Esophagus (tissue), 2 donors: Measurements from ENCODE around the gene G6PC1. TPM values are rescaled to one million over a fixed set of nuclear protein-coding genes. Genes with fewer than 3 reads are reported as not detected.
"Not testable (repeated sequence)": the region's sequence is repeated elsewhere in the genome, so short reads cannot be mapped to it uniquely, and the experiment has no call there.

Experiments
- H3K27ac ChIP-seq, 2 donors: one replicate each; pipeline ENCODE4 v1.5.1; 2013; ENCODE audit warnings: low read depth in 2 of 2, mild to moderate bottlenecking in 2 of 2, inconsistent platforms in 1 of 2, low read length in 1 of 2, moderate library complexity in 1 of 2
- H3K27me3 ChIP-seq, 2 donors: one replicate each; pipeline ENCODE4 v1.6.1; 2013; ENCODE audit warnings: low read length in 2 of 2, control low read depth in 1 of 2, mild to moderate bottlenecking in 1 of 2; ENCODE audit not compliant: insufficient read depth in 2 of 2, control insufficient read depth in 1 of 2
- H3K36me3 ChIP-seq, 2 donors: one replicate each; pipeline ENCODE4 v1.6.1; 2013; ENCODE audit warnings: low read length in 1 of 2; ENCODE audit not compliant: control insufficient read depth in 2 of 2, insufficient read depth in 2 of 2
- H3K4me1 ChIP-seq, 2 donors: one replicate each; pipeline ENCODE4 v1.6.1; 2013; ENCODE audit warnings: low read length in 1 of 2; ENCODE audit not compliant: control insufficient read depth in 2 of 2, insufficient read depth in 2 of 2
- H3K4me3 ChIP-seq, 2 donors: one replicate each; pipeline ENCODE4 v1.5.1; 2013; ENCODE audit warnings: low read length in 2 of 2, mild to moderate bottlenecking in 2 of 2, low read depth in 1 of 2, moderate library complexity in 1 of 2
- H3K9me3 ChIP-seq, 2 donors: one replicate each; pipeline ENCODE4 v1.6.1; 2013; ENCODE audit warnings: mild to moderate bottlenecking in 2 of 2, low read depth in 1 of 2, low read length in 1 of 2, moderate library complexity in 1 of 2; ENCODE audit not compliant: control insufficient read depth in 2 of 2, insufficient read depth in 1 of 2
- WGBS, 2 donors: extraction: QIAGEN DNeasy Blood & Tissue Kit; methylation state at CpG; one replicate each; pipeline ENCODE4 v1.1.7; 2013; 5-methylcytosine and 5-hydroxymethylcytosine counted together
- polyA plus RNA-seq, 2 donors: library from polyadenylated mRNA; stranded (reverse); fragments of 200-250 nt; gene quantifications; one replicate each; pipeline ENCODE4 v1.2.3, GENCODE V29; 2013
- donor health status: healthy with polysubstance abuse.
- donor health status: Bipolar disorder and iron deficiency.

Gene G6PC1
- polyA plus RNA-seq, 2 donors: not detected

- H3K4me1 ChIP-seq: not testable (repeated sequence)
- 79 to 87% methylated on average over 4 of the region's 4 CpGs for WGBS, 2 donors
Observed at GRCh38 chr17:42916388-42917235, 16.0 kb downstream of the G6PC1 start.

GRCh38 chr17:42917236-42917603 is 16.6 kb downstream of the G6PC1 start:
- Histone ChIP-seq H3K9me3 (no peaks in the 10 kb centered on the region), H3K27ac (no peak overlapping the region), H3K4me1 (no peaks in the 10 kb centered on the region), H3K36me3 (no peaks in the 10 kb centered on the region), H3K27me3 (no peaks in the 10 kb centered on the region), H3K4me3 (no peak overlapping the region)
- 66 to 69% methylated on average over 8 of the region's 8 CpGs for WGBS, 2 donors

More at GRCh38 chr17:42916388-42917235, 16.0 kb downstream of the G6PC1 start:
- H3K27me3 ChIP-seq, H3K36me3 ChIP-seq, H3K27ac ChIP-seq, H3K4me3 ChIP-seq, H3K9me3 ChIP-seq: not testable (repeated sequence)

- no peaks in the 10 kb centered on the region for H3K9me3 ChIP-seq
- 41 to 57% methylated on average over 3 of the region's 3 CpGs for WGBS, 2 donors
- no peaks in the 10 kb centered on the region for H3K27me3 ChIP-seq
- H3K4me1 ChIP-seq: no peaks in the 10 kb centered on the region
- no peak overlapping the region for H3K4me3 ChIP-seq
- H3K27ac ChIP-seq: no peak overlapping the region
- no peaks in the 10 kb centered on the region for H3K36me3 ChIP-seq
Observed at GRCh38 chr17:42918902-42919521, 18.4 kb downstream of the G6PC1 start.

GRCh38 chr17:42919522-42920077 is 19.0 kb downstream of the G6PC1 start:
- H3K27ac ChIP-seq, H3K36me3 ChIP-seq, H3K27me3 ChIP-seq, H3K9me3 ChIP-seq, H3K4me1 ChIP-seq, H3K4me3 ChIP-seq: not testable (repeated sequence)
- 80 to 87% methylated on average over 10 of the region's 10 CpGs for WGBS, 2 donors

- H3K27me3 ChIP-seq: no peaks in the 10 kb centered on the region
- WGBS, 2 donors: 75 to 84% methylated on average over 10 of the region's 10 CpGs
- H3K9me3 ChIP-seq: no peaks in the 10 kb centered on the region
- H3K36me3 ChIP-seq: no peaks in the 10 kb centered on the region
- no peak overlapping the region for H3K27ac ChIP-seq
- H3K4me3 ChIP-seq: no peak overlapping the region
- H3K4me1 ChIP-seq: no peaks in the 10 kb centered on the region
Observed at GRCh38 chr17:42920106-42920900, 19.7 kb downstream of the G6PC1 start.

GRCh38 chr17:42920922-42921321 is 20.3 kb downstream of the G6PC1 start:
- no peak overlapping the region for H3K27ac ChIP-seq

GRCh38 chr17:42922294-42922693 is 21.7 kb downstream of the G6PC1 start:
- H3K27ac ChIP-seq: no peak overlapping the region
- no peak overlapping the region for H3K4me3 ChIP-seq
- no peaks in the 10 kb centered on the region for H3K9me3 ChIP-seq
- H3K36me3 ChIP-seq: no peaks in the 10 kb centered on the region
- H3K4me1 ChIP-seq: no peaks in the 10 kb centered on the region
- 55 to 56% methylated on average over 7 of the region's 7 CpGs for WGBS, 2 donors
- no peaks in the 10 kb centered on the region for H3K27me3 ChIP-seq

More at GRCh38 chr17:42920922-42921321, 20.3 kb downstream of the G6PC1 start:
- H3K4me1 ChIP-seq: no peaks in the 10 kb centered on the region
- WGBS, 2 donors: 20 to 35% methylated on average over 3 of the region's 3 CpGs
- no peaks in the 10 kb centered on the region for H3K9me3 ChIP-seq
- no peak overlapping the region for H3K4me3 ChIP-seq
- no peaks in the 10 kb centered on the region for H3K27me3 ChIP-seq
- no peaks in the 10 kb centered on the region for H3K36me3 ChIP-seq

GRCh38 chr17:42923472-42923871 is 22.9 kb downstream of the G6PC1 start:
- H3K4me3 ChIP-seq, H3K27ac ChIP-seq: not testable (repeated sequence)
- WGBS, 2 donors: 86 to 89% methylated on average over 7 of the region's 7 CpGs

GRCh38 chr17:42924891-42925290 is 24.3 kb downstream of the G6PC1 start:
- Histone ChIP-seq H3K4me1 (no peaks in the 10 kb centered on the region), H3K9me3 (no peaks in the 10 kb centered on the region), H3K36me3 (no peaks in the 10 kb centered on the region), H3K4me3 (no peak overlapping the region), H3K27ac (no peak overlapping the region), H3K27me3 (no peaks in the 10 kb centered on the region)
- 58 to 62% methylated on average over 5 of the region's 5 CpGs for WGBS, 2 donors

More at GRCh38 chr17:42923472-42923871, 22.9 kb downstream of the G6PC1 start:
- not testable (repeated sequence) for H3K27me3 ChIP-seq, H3K9me3 ChIP-seq, H3K36me3 ChIP-seq, H3K4me1 ChIP-seq
